Lower leg skin (tissue), 4 donors: ENCODE measurements around the gene BPIFA2. TPM values are rescaled to one million over a fixed set of nuclear protein-coding genes. Genes with fewer than 3 reads are reported as not detected.
"Not testable (repeated sequence)": the region's sequence is repeated elsewhere in the genome, so short reads cannot be mapped to it uniquely, and the experiment has no call there.

Experiments used
- DNase-seq, 2 donors: peaks; one replicate each; pipeline ENCODE4 v3.0.0-alpha.2; 2019; ENCODE audit warnings: low spot score in 2 of 2
- H3K4me3 ChIP-seq: fragments of 200-600 bp; sonication (generic); 2 replicates; pipeline ENCODE4 v1.5.1; 2017; ENCODE audit warnings: mild to moderate bottlenecking, low read depth; ENCODE audit not compliant: poor library complexity, severe bottlenecking
- POLR2A ChIP-seq, 2 donors: fragments of 450-650 bp; IDR thresholded peaks; one replicate each; pipeline ENCODE4 v1.6.1; 2016 to 2017; ENCODE audit warnings: antibody characterized with exemption in 2 of 2, mild to moderate bottlenecking in 1 of 2, moderate library complexity in 1 of 2
- WGBS, 2 donors: methylation state at CpG; one replicate each; pipeline ENCODE4 v1.1.5; 2018; 5-methylcytosine and 5-hydroxymethylcytosine counted together
- intact Hi-C: fragments of 100-400 bp; cut with DNase I; formaldehyde crosslinking; loops from one replicate; pipeline ENCODE4 v1.15.0; 2023; ENCODE audit warnings: low total_unique reads
- total RNA-seq, 4 donors: library from RNA; depleted of rRNA; stranded (reverse); fragments of >200 nt; gene quantifications; one replicate each; pipeline ENCODE4 v1.1.0, GENCODE V29; 2016
- TF ChIP-seq, protein P1 (sequence below), 3 donors: fragments of 450-650 bp; IDR thresholded peaks; one replicate each; pipeline ENCODE4 v1.5.1; 2016; ENCODE audit warnings: antibody characterized with exemption in 3 of 3, mild to moderate bottlenecking in 3 of 3, moderate library complexity in 2 of 3

BPIFA2 gene
- not detected for total RNA-seq

- DNase-seq, result peak in 1 of 2 donors; percentile 43
- intact Hi-C loops, result no loop called here
- H3K4me3 ChIP-seq, result no peak within 1 kb of the TSS
- no peak for TF ChIP-seq POLR2A (IDR thresholded peaks at IDR 0.05)
- TF ChIP-seq, protein P1, sequence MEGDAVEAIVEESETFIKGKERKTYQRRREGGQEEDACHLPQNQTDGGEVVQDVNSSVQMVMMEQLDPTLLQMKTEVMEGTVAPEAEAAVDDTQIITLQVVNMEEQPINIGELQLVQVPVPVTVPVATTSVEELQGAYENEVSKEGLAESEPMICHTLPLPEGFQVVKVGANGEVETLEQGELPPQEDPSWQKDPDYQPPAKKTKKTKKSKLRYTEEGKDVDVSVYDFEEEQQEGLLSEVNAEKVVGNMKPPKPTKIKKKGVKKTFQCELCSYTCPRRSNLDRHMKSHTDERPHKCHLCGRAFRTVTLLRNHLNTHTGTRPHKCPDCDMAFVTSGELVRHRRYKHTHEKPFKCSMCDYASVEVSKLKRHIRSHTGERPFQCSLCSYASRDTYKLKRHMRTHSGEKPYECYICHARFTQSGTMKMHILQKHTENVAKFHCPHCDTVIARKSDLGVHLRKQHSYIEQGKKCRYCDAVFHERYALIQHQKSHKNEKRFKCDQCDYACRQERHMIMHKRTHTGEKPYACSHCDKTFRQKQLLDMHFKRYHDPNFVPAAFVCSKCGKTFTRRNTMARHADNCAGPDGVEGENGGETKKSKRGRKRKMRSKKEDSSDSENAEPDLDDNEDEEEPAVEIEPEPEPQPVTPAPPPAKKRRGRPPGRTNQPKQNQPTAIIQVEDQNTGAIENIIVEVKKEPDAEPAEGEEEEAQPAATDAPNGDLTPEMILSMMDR (IDR thresholded peaks at IDR 0.05), result no peak
- 83 to 87% methylated on average over 8 of the region's 8 CpGs for WGBS, 2 donors
Measured at GRCh38 chr20:33167859-33168258, at the start of gene BPIFA2. BPIFA2 (plus strand) TSS chr20:33168159; CDS start chr20:33169146, 987 bp downstream.

DNA sequence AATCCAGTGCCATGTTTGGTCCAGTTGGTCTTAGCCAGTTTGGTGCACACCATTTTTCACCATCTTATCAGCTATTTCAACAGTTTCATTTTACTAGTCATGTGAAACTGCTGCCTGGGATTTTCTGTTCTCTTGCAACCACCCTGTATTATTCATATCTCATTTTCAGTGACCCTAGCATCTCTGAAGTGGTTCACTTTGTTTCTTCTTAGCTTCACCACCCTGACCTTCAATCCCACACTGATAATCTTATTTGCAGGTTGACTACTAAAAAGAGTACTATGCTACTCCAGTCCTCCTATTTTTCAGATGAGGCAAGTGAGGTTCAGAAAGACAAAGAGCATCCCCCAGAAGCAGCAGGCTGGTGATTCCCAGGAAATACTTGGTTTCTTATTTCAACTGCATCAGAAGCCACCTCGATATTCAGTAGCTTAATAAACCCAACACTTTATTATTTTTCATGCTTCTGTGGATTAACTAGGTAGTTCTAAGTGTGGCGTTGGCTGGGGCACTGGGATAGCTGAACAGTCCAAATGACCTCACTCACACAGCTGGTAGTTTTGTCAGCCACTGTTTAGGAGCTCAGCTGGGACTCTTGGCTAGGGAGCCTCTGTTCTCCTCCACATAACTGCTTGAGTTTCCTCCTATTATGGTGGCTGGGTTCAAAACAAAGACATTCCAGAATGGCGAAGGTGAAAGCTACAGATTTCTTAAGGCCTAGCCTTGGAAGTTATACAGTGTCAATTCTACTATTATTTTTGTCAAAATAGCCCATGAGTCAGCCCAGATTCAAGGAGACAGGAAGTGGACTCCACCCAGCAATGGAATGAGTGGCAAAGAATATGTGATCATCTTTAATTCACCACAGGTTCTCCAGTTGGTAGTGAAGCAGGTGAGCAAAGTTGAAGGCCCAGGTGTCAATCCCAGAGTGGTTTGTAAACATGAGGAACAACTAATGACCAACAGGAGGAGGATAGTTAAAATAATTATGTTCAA lies 47.9 kb upstream of the BPIFA2 start:
- intact Hi-C loops, result no loop called here
- WGBS, 2 donors, result 74 to 81% methylated on average over 3 of the region's 3 CpGs
- H3K4me3 ChIP-seq, result no peak overlapping the region
- TF ChIP-seq, protein P1 (IDR thresholded peaks at IDR 0.05), result no peak
- no peak for TF ChIP-seq POLR2A (IDR thresholded peaks at IDR 0.05)
- DNase-seq, result peak in 1 of 2 donors; percentile 17

DNA sequence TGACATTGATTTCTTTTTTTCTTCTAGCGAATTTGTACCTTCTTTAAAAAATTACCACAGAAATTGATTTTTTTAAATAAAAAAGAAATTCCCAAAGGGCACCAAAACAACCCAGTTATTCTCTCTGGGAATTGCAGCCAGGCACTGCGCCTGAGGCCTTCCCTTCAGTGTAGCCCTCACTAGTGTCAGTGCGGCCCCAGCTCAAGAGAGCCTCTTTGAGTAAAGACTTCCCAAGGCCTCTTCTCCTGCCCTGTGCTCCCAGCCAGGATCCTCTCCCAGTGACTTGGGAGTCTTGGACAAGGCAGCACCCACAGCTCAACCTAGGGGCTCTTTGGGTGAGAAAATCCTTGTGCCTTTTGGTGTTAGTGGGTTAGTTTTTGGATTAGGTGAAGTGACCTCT lies 47.0 kb upstream of the BPIFA2 start:
- no peak for TF ChIP-seq POLR2A (IDR thresholded peaks at IDR 0.05)
- TF ChIP-seq, protein P1 (IDR thresholded peaks at IDR 0.05), result no peak
- 87 to 94% methylated on average over 3 of the region's 3 CpGs for WGBS, 2 donors
- no peak overlapping the region for H3K4me3 ChIP-seq
- intact Hi-C loops, result no loop called here
- peak in 1 of 2 donors; percentile 29 for DNase-seq

DNA sequence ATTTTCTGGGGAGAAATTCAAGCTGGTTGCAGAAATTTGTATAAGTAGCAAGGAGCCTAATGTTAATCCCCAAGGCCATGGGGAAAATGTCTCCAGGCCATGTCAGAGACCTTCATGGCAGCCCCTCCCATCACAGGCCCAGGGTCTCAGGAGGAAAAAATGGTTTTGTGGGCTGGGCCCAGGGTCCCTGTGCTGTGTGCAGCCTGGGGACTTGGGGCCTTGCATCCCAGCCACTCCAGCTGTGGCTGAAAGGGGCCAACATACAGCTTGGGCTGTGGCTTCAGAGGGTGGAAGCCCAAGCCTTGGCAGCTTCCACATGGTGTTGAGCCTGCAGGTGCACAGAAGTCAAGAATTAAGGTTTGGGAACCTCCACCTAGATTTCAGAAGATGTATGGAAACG lies 45.7 kb upstream of the BPIFA2 start:
- H3K4me3 ChIP-seq, intact Hi-C loops: not testable (repeated sequence)
- 44 to 60% methylated on average over 1 of the region's 1 CpG for WGBS, 2 donors
- DNase-seq, result peak in 1 of 2 donors; percentile 68

DNA sequence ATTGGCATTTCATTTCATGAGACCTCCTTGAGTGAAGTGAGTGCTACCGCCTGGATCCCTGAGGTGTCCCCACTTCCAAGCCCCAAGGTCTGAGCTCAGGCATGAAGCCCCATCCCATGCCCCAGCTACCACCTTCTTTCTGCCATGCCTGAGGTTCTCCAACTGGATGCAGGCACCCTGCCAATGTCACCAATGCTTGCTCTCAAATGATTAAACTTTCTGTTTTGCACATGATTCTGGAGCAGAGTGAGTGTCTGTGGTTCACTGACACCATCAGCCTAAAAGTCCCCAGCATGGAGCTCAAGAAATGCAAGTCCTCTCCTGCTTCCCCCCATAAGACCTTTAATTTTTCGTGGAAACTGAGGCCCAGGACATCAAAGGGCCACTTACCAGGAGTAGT lies 43.7 kb upstream of the BPIFA2 start:
- 59 to 62% methylated on average over 2 of the region's 2 CpGs for WGBS, 2 donors
- TF ChIP-seq, protein P1 (IDR thresholded peaks at IDR 0.05), result no peak
- no peak for TF ChIP-seq POLR2A (IDR thresholded peaks at IDR 0.05)
- no peak overlapping the region for H3K4me3 ChIP-seq
- intact Hi-C loops, result no loop called here
- DNase-seq, result no peak

DNA sequence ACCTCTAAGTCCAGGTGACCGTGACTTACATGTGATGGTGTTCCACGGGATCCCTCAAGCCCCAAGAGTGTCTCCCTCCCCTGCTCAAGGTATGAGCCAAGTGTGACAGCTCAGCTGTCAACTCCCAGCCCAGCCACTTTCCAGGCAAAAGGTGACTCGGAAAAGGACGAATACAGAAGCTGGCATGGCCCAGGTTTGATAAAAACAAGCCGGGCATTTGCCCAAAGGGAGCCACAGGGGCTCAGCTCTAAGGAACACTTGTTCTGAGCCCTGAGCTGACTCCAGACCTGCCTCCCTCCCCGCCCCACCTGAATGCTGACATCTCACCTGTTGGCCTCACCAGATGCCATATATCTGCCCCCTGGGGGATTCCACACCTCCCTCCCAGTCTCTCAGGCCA lies 43.0 kb upstream of the BPIFA2 start:
- 78 to 83% methylated on average over 6 of the region's 6 CpGs for WGBS, 2 donors
- no peak for DNase-seq
- TF ChIP-seq, protein P1 (IDR thresholded peaks at IDR 0.05), result no peak
- TF ChIP-seq POLR2A (IDR thresholded peaks at IDR 0.05), result no peak
- intact Hi-C loops, result no loop called here
- no peak overlapping the region for H3K4me3 ChIP-seq
